GM19372 (cell line): ENCODE results near the gene FEM1A.
"Not testable (repeated sequence)": the region's sequence is repeated elsewhere in the genome, so short reads cannot be mapped to it uniquely, and the experiment has no call there.

Experiments
- ATAC-seq: cut with Tn5 transposase; IDR thresholded peaks from one replicate; pipeline ENCODE4 v1.9.1; 2021; ENCODE audit warnings: mild to moderate bottlenecking, low read depth, moderate library complexity; ENCODE audit not compliant: unreplicated experiment

FEM1A gene

GRCh38 chr19:4791183-4792018, at the start of gene FEM1A:
Gene FEM1A, plus strand, starts transcription at chr19:4791734. Its CDS starts 121 bp downstream, at chr19:4791855.
- peak; percentile 92 for ATAC-seq

DNA sequence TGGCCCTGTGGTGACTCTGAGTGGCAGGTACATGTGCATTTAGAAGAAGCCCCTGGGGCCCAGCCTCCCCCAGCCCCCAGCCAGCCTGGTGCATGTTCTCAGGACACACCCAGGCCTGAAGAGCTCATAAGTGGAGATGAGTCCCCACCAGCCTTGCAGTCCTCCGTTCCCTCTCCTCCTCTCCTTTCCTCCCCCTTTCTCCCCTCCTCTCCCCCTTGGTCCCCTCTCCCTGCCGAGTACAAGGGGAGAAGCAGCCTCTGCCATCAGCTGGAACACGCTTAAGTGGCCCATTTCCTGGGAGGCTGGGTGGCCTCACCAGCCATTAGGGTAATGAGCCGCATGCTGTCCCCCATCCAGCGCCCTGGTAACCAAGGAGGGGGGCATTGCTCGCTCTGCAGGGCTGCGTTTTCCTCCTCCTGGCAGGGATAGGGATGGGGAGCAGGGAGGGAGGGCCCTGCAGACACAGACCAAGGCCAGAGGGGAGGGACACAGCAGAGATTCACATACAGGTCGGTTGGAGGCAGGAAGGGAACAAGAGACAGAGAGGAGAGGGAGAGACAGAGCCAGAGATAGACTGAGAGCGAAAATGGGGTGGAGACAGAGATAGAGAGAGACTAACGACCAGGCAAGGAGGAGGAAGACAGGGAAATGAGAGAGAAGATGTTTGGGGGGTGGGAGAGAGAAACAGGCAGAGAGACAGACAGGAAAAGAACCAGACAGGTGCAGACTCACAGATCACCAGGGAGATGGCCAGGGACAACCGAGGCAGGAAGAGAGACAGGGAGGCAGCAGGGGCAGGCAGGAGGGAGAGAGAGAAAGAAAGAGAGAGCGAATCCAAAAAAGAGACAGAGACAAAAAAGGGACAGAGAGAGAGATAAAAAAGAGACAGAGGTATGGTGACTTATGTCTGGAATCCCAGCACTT, 48.5 kb upstream of the FEM1A start:
- ATAC-seq, result no peak

- no peak for ATAC-seq
Observed at GRCh38 chr19:4744451-4745174, 46.9 kb upstream of the FEM1A start.

DNA sequence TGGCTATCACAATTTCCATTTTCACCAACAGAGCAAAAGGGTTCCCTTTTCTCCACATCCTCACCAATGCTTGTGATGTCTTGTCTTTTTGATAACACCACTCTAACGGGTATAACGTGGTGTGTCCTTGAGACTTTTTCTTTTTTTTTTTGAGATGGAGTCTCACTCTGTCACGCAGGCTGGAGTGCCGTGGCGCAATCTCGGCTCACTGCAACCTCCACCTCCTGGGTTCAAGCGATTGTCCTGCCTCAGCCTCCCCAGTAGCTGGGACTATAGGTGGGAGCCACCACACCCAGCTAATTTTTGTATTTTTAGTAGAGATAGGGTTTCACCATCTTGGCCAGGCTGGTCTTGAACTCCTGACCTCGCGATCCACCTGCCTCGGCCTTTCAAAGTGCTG, 46.4 kb upstream of the FEM1A start:
- ATAC-seq, result not testable (repeated sequence)

DNA sequence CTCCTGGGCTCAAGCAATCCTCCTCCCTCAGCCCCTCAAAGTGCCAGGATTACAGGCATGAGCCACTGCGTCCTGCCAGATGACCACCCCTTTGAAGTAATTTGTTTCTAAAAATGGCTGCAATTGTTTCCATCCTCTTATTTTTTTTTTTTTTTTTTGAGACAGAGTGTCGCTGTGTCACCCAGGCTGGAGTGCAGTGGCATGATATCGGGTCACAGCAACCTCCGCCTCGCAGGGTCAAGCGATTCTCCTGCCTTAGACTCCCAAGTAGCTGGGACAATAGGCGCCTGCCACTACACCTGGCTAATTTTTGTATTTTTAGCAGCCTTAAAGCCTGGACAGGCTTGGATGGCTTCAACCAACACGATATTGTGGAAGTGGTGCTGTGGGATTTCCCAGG, 45.5 kb upstream of the FEM1A start:
- ATAC-seq, result no peak

DNA sequence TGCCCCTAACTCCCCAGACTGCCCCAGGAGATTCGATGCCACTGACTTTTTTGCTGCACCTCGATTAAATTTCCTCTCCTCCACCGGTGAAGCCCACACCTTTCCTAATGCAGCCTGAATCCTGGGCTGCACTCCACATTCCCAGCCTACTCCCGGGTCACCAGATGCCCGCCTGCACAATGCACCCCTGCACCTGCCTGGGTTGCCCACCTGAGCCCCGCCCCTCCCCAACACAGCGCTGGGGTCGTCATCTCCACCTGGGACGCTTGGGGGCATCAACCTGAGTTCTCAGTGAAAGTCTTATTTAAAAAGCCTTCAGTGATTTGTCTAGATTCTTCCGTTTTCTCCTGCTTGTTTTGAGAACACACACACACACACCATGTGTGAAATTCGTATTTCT, 43.3 kb upstream of the FEM1A start:
- ATAC-seq, result no peak

DNA sequence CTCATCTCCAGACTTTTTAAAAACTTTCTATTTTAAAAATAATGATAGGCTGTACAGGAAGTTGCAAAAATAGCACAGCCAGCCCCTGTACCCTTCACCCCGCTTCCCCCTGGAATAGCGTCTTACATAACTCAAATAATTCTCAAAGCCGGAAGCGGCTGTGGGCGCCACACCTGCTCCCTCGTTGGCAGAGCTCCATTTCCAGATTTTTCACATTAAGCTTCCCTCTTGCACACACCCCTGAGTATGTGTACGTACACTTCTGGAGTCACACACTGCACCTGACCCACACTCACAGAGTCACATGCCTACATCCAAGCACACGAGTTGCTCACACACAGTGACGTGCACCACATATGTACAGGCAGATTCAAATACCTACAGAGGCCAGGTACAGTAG, 42.9 kb upstream of the FEM1A start:
- no peak for ATAC-seq

DNA sequence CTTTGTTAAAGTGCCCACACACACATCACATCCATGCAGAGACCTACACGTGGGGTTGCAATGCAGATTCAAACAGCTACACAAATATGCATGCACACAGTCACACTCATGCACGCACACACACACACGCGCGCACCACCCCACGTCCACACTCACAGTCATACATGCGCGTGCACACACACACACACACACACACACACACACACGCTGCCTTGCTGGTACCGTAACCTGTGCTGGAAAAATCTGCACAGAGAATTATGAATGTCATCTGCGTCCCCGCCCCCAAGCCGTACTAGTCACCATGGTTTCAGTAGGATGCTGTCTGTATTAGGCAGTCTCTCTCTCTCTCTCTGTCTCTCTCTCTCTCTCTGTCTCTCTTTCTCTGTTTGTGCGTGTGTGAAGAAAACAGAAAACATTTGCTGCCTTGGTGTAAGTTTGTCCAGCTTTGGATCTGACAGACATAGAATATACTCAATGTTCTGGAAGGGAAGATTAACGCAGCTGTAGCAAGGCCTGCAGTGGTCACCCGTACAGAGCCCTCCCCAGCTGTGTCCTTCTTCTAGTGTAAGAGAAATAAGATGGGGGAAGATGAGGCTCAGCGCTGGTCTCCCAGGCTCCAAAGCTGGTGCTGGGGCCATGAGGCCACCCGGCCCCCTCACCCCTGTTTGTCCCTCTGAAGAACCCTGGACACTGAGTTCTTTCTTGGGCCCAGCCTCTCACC, 41.5 kb upstream of the FEM1A start:
- no peak for ATAC-seq

DNA sequence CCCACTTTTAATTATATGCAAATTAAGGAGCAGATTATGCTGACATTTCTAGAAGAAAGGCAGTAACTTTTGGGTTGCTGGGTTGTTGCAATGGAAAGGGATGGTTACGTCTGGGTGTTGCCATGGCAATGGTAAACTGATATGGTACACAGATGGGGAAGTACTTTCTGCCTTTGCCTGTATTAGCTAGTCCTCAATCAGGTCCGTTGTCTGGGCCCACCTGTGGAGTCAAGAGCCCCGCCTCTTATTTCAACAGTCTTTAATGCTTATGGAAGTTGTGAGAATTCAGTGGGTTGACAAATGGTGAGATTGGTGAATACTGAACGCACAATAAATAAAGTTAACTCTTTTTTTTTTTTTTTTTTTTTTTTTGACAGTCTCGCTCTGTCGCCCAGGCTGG, 37.3 kb upstream of the FEM1A start:
- no peak for ATAC-seq

DNA sequence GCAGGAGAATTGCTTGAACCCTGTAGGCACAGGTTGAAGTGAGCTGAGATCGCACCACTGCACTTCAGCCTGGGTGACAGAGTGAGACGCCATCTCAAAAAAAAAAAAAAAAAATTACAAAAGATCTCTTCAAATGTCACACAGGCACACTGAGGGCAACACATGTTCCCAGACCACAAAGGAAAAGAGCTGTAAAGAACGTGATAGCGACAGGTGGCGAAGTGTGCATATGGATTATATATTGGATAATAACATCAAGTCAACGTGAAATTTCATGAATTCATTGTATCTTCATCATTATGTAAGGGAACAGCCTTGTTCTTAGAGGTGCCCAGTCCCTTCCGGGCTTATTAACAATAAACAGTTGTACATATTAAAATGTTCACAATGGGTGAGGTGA, 36.1 kb upstream of the FEM1A start:
- no peak for ATAC-seq

DNA sequence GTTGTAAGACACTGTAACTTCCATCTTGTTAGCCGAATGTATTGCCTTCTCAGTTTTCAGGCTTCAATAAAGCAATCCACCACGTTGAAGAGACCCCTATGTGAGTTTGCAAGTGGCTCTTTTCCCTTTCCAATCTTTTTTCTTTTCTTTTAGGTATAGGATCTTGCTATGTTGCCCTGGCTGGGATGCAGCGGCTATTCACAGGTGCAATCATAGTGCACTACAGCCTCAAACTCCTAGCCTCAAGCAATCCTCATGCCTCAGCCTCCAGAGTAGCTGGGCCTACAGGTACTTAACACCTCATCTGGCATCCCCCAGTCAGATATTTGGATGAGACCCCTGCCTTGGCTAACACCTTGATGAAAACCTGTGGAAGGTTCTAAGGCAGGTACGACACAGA, 33.5 kb upstream of the FEM1A start:
- ATAC-seq, result no peak

- no peak for ATAC-seq
Observed at GRCh38 chr19:4758659-4759058, 32.9 kb upstream of the FEM1A start.

DNA sequence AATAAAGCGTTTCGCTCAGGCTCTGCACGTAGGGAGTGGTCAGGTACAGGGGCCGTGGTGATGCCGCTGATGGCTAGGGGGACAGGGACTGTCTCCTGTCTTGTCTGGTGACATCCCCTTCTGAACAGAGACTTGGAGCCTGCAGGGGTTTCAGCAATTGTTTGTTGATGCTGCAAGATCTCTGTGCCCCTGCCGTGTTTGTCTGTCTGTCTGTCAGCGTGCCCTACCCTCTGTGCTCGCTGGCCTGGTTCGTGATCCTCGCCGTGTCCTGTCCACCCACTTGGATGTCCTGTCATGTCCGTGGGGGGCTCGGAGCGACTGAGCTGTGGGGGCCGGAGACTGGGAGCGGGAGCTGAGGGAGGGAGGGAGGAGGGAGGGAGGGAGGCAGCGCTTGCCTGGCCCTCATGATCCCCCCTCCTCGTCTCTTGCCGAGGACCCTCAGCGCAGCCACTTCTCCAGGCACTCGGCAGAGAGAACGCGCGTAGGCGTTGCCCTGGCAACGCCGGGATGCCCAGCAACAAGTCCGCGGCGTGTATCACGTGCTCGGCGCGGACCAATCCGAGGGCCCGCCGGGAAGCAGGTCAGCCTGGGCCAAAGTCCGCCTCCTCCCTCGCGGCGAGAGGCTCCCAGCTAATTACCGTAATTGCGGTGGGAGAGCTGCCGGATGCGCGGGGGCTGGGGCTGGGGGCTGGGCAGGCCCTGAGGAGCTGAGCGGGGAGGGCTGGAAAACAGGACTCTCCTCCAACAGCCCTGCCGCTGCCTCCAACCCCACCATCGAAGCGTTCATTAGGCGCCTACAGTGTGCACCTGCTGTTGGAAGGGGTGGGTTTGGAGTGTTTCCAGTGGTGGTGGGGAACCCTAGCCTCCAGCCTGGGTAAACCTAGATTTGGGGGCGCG, 31.9 kb upstream of the FEM1A start:
- no peak for ATAC-seq

DNA sequence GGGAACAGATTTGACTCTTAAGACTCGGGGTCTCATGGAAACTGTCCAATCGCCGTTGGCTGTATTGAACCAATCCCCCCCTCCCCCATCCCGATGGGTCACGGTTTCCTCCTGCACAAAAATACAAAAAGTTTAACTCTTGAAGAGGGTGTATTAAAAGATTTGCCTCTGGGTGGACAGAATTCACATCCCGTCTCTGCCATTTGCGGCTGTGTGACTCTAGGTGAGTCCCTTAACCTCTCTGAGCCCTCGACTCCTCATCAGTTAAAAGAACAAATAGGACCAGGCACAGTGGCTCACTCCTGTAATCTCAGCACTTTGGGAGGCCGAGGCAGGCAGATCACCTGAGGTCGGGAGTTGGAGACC, 31.3 kb upstream of the FEM1A start:
- no peak for ATAC-seq

DNA sequence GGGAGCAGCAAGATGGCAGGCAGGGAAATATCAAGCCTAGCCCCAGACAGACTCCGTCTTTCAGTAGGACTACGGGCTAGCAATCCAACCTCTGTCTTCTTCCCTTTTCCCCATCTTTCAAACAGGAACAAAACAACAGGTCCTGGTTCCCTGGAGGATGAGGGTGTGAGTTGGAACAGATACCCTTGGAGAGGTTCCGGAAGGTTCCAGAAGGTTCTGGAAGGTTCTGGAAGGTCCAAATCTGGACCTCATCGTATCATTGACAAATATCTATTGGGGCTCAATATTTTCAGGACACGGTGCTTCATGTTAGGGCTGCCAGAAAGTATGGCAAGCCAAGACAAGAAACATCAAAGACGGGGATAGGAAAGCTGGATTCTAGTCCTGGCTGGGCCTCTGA, 28.5 kb upstream of the FEM1A start:
- ATAC-seq, result no peak

DNA sequence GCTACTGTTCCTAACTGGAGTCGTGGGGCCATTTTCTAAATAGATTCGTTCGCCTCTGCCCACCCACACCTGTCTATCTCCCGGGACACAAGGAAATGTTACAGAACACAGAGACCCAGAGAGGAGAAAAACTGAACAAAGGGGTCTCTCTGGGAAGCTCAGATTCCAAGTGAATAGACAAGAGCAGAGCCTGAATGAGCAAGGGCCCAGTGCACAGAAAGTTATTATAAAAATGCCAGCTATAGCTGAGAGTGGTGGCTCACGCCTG, 27.2 kb upstream of the FEM1A start:
- ATAC-seq, result no peak

GRCh38 chr19:4768934-4769777, 22.4 kb upstream of the FEM1A start:
- no peak for ATAC-seq

DNA sequence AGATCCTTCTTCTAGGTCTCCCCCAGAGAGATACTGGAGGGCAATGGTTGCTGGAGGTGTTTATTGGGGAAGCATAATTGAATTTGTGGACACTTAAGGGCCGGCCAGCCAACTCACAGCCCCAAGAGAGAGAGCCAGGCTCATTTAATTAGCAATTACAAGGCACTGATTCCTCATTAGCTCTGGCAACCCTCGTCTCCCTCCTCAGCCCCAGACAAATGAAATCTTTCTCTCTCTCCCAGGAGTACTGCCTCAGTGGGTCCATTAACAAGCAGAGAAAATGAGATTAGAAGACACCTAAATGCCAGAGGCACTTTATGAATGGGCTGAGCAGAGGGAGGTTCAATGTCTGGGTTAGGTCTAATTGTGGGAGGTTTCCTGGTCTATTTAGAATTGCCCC, 19.0 kb upstream of the FEM1A start:
- ATAC-seq, result no peak
